GM19438 (cell line): Measurements from ENCODE around the gene DALRD3.
"Not testable (repeated sequence)": the region's sequence is repeated elsewhere in the genome, so short reads cannot be mapped to it uniquely, and the experiment has no call there.

Source experiments
- ATAC-seq: cut with Tn5 transposase; IDR thresholded peaks from one replicate; pipeline ENCODE4 v1.9.1; 2021; ENCODE audit warnings: low read depth; ENCODE audit not compliant: unreplicated experiment

DALRD3 gene

DNA sequence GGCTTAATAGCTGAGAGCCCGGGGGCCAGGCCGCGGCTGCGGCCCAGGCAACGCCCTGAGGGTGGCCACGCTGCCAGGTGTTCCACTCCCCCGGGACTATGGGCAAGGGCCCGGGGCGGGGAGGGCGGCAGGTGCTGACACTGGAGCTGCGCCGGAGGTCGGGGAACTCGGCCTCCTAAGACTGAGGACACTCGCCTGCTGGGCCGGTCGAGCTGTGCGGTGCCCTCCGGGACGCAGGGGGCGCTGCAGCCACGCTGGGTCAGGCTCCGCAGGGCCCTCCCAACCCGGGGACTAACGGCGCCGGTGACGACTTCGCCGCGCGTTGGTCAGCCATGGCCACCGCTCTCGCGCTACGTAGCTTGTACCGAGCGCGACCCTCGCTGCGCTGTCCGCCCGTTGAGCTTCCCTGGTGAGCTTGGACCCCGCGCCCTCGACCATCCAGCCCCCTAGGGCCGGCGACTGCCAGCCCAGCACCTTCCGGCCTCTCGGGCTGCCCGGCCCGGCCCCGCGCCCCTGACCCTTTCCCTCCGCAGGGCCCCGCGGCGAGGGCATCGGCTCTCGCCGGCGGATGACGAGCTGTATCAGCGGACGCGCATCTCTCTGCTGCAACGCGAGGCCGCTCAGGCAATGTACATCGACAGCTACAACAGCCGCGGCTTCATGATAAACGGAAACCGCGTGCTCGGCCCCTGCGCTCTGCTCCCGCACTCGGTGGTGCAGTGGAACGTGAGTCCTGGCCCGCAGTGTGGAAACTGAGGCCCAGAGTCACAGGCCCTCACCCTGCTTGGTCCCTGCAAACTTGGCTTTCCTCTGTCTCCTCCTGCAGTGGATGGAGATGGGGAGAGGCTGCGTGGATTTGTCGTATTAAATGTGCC is 3.7 kb upstream of the DALRD3 start, which contains the start of gene NDUFAF3:
Gene NDUFAF3, plus strand, starts transcription at position 309 of the 875 bp plus-strand sequence. Its CDS starts 24 bp downstream, at position 333.
- peak; percentile 50 for ATAC-seq

DNA sequence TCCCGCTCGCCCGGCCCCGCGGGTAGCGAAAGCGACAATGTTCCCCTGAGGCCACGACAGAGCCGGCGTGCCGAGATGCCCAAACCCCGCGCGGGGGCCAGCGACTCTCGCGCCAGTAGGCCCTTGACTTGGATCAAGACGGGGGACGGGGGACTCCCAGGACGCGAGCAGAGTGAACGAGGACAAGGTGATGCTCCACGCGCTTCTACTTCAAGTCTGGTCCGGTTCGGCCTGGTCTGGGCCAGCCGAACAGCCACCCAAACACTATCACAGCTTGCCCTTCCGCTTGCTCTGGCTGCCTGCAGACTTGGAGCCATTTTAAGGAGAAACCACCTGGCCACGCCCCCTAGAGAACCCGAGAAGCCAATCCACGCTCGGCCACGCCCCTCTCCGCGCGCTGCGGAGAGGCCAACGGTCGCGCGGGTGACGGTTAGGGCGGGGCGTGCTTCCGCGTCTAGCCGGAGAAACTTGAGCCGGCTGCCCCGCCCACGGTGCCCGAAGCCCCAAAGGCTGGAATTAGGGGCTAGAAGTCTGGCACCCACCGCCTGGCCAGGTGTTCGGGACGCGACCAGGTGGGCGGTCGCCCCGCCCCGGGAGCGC is 2.9 kb upstream of the DALRD3 start:
- ATAC-seq = peak; percentile 42

- no peak for ATAC-seq
These were observed 2.2 kb upstream of the DALRD3 start for GRCh38 chr3:49020330-49021212.

GRCh38 chr3:49019941-49020329 is 1.6 kb upstream of the DALRD3 start:
- no peak for ATAC-seq

DNA sequence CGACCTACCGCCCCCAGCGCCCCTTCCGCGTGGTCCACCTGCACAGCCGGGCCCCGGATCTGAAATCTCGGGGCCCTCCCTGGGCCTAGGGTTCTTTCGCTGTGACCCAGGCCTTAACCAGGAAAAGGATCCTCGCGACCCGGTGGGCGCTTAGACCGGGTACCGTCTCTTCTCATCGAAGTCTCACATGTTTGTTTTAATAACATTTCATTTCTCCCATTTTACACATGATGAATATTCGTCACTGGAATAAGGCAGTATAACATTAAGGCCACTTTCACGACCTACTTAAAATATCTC is 277 bp upstream of the DALRD3 start:
- ATAC-seq = no peak

GRCh38 chr3:49017229-49017970 is 980 bp downstream of the DALRD3 start:
- no peak for ATAC-seq

GRCh38 chr3:49016414-49017228 is 1.8 kb downstream of the DALRD3 start:
- no peak for ATAC-seq

GRCh38 chr3:49015765-49016164 is 2.6 kb downstream of the DALRD3 start:
- no peak for ATAC-seq

DNA sequence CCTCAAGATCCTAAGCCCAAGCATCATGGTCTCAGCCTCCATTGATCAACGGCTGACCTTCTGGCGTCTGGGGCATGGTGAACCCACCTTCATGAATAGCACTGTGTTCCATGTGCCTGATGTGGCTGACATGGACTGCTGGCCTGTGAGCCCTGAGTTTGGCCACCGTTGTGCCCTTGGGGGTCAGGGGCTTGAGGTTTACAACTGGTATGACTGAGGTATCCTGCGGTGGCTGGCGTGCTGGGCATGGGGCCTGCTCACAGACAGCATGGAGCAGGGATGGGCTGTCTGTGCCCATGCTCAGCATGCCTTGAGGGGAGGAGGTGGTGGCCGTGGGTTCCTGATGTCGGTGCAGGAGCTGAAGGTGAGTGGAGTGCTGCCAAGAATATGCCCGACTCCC is 3.3 kb downstream of the DALRD3 start:
- no peak for ATAC-seq

- no peak for ATAC-seq
These were observed 4.4 kb downstream of the DALRD3 start for GRCh38 chr3:49013738-49014660.

DNA sequence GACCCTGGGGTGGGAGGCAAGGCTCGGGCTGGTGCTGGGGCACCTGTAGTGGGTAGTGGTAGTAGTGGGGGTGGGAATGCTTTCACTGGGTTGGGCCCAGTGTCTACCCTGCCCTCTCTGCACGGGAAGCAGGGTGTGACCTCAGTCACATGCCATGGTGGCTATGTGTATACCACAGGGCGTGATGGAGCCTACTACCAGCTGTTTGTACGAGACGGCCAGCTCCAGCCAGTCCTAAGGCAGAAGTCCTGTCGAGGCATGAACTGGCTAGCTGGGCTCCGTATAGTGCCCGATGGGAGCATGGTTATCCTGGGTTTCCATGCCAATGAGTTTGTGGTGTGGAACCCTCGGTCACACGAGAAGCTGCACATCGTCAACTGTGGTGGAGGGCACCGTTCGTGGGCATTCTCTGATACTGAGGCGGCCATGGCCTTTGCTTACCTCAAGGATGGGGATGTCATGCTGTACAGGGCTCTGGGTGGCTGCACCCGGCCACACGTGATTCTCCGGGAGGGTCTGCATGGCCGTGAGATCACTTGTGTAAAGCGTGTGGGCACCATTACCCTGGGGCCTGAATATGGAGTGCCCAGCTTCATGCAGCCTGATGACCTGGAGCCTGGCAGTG is 5.2 kb downstream of the DALRD3 start:
- no peak for ATAC-seq

- ATAC-seq = no peak
These were observed 5.9 kb downstream of the DALRD3 start for GRCh38 chr3:49012441-49013017.

DNA sequence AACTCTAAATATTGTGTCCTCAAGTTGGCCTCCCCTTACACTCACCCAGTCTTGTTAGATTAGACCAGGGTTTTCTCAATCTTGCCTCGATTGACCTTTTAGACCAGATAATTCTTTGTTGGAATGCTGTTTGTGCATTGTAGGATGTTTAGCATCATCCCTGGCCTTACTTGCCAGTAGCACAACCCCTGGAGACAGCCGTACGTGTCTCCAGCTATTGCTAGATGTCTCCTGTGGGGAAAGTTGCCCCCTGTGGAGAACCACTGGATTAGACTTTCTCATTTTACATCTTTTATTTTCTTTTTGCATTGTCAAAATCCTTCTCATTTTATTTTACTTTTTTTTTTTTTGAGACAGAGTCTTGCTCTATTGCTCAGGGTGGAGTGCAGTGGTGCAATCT is 9.0 kb downstream of the DALRD3 start:
- ATAC-seq = no peak

GRCh38 chr3:49008627-49009026 is 9.8 kb downstream of the DALRD3 start:
- not testable (repeated sequence) for ATAC-seq

- peak; percentile 42 for ATAC-seq
These were observed 10.4 kb downstream of the DALRD3 start for GRCh38 chr3:49007771-49008528.

DNA sequence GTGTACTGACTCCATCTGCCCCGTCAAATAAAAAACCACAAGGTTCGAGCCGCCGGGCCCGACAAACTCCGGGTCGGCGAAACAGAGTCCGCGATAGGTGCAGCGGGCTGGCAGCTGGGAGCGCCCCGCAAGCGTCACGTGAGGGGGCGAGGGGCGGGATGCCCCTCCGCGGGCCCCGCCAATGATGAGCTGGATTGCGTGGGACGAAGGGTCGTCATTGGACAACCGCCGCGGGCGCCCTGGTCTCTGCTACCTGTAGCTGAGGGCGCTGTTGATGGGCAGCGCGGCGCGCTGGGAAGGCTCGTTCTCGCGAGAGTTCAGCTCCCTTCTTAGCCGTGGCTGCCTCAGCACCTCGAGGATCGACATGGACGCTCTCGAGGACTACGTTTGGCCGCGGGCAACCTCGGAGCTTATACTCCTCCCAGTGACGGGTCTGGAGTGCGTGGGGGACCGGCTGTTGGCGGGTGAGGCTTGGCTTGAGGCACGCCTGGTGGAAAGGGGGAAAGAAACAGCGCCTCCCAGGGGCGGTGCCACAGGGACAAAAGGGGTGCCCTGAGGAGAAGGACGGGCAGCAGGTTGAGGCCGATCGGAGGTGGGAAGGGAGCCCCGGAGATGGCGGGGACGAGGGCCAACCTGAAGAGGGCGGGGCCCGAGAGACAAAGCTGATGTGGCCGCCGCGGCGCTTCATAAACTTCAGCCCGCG is 11.2 kb downstream of the DALRD3 start, which contains the start of gene WDR6:
Gene WDR6, plus strand, starts transcription at position 324 of the 703 bp plus-strand sequence. Its CDS starts 41 bp downstream, at position 365.
- ATAC-seq = peak; percentile 89
